WTC11 (cell line): ENCODE results near the gene EXOC1L. TPM values are rescaled to one million over a fixed set of nuclear protein-coding genes. Genes with fewer than 3 reads are reported as not detected.

ENCODE experiments used
- ATAC-seq: fragments of 200-7000 bp; cut with Tn5 transposase; 2 replicates; pipeline ENCODE4 v1.10.0; 2021; ENCODE audit warnings: mild to moderate bottlenecking, moderate library complexity
- CTCF ChIA-PET: fragments of 300-600 bp; sonication (Branson Sonifier 250); formaldehyde crosslinking; loops from one replicate; lab custom pipeline; 2021; ENCODE audit warnings: antibody characterized with exemption; lab: Charles Lee
- POLR2A ChIA-PET: fragments of 350-600 bp; sonication (Branson Sonifier 250); formaldehyde crosslinking; loops from one replicate; lab custom pipeline; 2021; ENCODE audit warnings: antibody characterized with exemption; lab: Charles Lee
- DNase-seq: peaks from one replicate; pipeline ENCODE4 v3.0.0; 2021; ENCODE audit warnings: low spot score
- H3K27ac Mint-ChIP-seq: 2 replicates; pipeline ENCODE4 v1.8.0; 2021; ENCODE audit warnings: mixed read lengths
- H3K27me3 Mint-ChIP-seq: 2 replicates; pipeline ENCODE4 v1.8.0; 2021; ENCODE audit warnings: low read depth, mild to moderate bottlenecking, moderate library complexity, mixed read lengths
- H3K36me3 Mint-ChIP-seq: 2 replicates; pipeline ENCODE4 v1.8.0; 2021; ENCODE audit warnings: mixed read lengths
- H3K4me1 Mint-ChIP-seq: 2 replicates; pipeline ENCODE4 v1.8.0; 2022; ENCODE audit warnings: mixed read lengths
- H3K4me3 Mint-ChIP-seq: 2 replicates; pipeline ENCODE4 v1.8.0; 2021; ENCODE audit warnings: mild to moderate bottlenecking, moderate library complexity, mixed read lengths
- H3K9me3 Mint-ChIP-seq: 2 replicates; pipeline ENCODE4 v1.8.0; 2021; ENCODE audit warnings: mixed read lengths
- ESRRA ChIP-seq: sonication (generic); formaldehyde crosslinking; IDR thresholded peaks from 2 replicates; pipeline ENCODE4 v1.8.1; 2022; ENCODE audit warnings: mild to moderate bottlenecking, missing genetic modification reagents, borderline replicate concordance
- ETV6 ChIP-seq: sonication (generic); formaldehyde crosslinking; IDR thresholded peaks from 2 replicates; pipeline ENCODE4 v1.8.1; 2022; ENCODE audit warnings: mild to moderate bottlenecking, missing genetic modification reagents
- GTF2I ChIP-seq: fragments of 250-450 bp; sonication (Bioruptor Pico); conservative IDR thresholded peaks from 2 replicates; pipeline ENCODE4 v1.4.0; 2021; ENCODE audit warnings: mild to moderate bottlenecking
- JUN ChIP-seq: sonication (generic); formaldehyde crosslinking; IDR thresholded peaks from 2 replicates; pipeline ENCODE4 v1.8.0; 2023; ENCODE audit warnings: mild to moderate bottlenecking, missing genetic modification reagents
- TEAD4 ChIP-seq: sonication (generic); formaldehyde crosslinking; IDR thresholded peaks from 2 replicates; pipeline ENCODE4 v1.8.0; 2022; ENCODE audit warnings: mild to moderate bottlenecking, missing genetic modification reagents
- TP53 ChIP-seq: sonication (generic); formaldehyde crosslinking; IDR thresholded peaks from 2 replicates; pipeline ENCODE4 v1.8.1; 2023; ENCODE audit warnings: mild to moderate bottlenecking, missing genetic modification reagents
- ZNF219 ChIP-seq: sonication (generic); formaldehyde crosslinking; IDR thresholded peaks from 2 replicates; pipeline ENCODE4 v1.8.0; 2023; ENCODE audit warnings: missing genetic modification reagents, mild to moderate bottlenecking, borderline replicate concordance
- total RNA-seq: library from RNA; stranded (reverse); gene quantifications from 3 replicates; pipeline ENCODE4 v1.2.3, GENCODE V29; 2021
- TF ChIP-seq, protein P1 (sequence below): sonication (generic); formaldehyde crosslinking; IDR thresholded peaks from 2 replicates; pipeline ENCODE4 v1.8.1; 2023; ENCODE audit warnings: mild to moderate bottlenecking, moderate library complexity, missing genetic modification reagents
- TF ChIP-seq, protein P2 (sequence below): sonication (generic); formaldehyde crosslinking; IDR thresholded peaks from 2 replicates; pipeline ENCODE4 v1.8.0; 2023; ENCODE audit warnings: missing genetic modification reagents, mild to moderate bottlenecking, borderline replicate concordance
- TF ChIP-seq, protein P3 (sequence below): fragments of 250-450 bp; sonication (Bioruptor Pico); IDR thresholded peaks from 2 replicates; pipeline ENCODE4 v1.9.0; 2021; ENCODE audit warnings: mild to moderate bottlenecking
- TF ChIP-seq, protein P4 (sequence below): sonication (generic); formaldehyde crosslinking; IDR thresholded peaks from 2 replicates; pipeline ENCODE4 v1.8.1; 2023; ENCODE audit warnings: mild to moderate bottlenecking, missing genetic modification reagents, moderate library complexity

The EXOC1L gene
- total RNA-seq, 1 experiment from 2014 or later = not detected

DNA sequence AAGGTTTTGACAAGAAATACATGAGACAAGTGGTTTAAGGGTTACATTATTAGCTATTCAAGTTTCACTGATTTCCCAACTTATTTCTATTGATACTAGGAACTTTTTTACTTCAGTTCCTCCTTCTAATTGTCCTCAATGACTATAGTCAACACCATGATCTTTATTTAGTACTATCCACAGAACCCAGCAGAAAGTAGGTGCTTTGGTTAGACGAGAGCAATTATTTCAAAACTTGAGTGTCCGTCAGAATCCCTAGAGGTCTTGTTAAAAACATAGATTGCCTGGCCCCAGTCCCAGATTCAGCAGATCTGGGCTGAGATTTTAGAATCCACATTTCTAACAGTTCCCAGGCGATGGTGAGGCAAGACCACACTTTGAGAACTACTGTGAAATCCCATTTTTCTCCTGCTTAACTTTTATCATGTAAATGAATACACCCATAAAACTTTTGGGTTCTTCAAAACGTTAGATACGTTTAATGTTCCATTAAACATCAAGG is 51.8 kb downstream of the EXOC1L start (continued):
- TF ChIP-seq, protein P1, sequence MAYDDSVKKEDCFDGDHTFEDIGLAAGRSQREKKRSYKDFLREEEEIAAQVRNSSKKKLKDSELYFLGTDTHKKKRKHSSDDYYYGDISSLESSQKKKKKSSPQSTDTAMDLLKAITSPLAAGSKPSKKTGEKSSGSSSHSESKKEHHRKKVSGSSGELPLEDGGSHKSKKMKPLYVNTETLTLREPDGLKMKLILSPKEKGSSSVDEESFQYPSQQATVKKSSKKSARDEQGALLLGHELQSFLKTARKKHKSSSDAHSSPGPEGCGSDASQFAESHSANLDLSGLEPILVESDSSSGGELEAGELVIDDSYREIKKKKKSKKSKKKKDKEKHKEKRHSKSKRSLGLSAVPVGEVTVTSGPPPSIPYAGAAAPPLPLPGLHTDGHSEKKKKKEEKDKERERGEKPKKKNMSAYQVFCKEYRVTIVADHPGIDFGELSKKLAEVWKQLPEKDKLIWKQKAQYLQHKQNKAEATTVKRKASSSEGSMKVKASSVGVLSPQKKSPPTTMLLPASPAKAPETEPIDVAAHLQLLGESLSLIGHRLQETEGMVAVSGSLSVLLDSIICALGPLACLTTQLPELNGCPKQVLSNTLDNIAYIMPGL = no peak
- TF ChIP-seq, protein P2, sequence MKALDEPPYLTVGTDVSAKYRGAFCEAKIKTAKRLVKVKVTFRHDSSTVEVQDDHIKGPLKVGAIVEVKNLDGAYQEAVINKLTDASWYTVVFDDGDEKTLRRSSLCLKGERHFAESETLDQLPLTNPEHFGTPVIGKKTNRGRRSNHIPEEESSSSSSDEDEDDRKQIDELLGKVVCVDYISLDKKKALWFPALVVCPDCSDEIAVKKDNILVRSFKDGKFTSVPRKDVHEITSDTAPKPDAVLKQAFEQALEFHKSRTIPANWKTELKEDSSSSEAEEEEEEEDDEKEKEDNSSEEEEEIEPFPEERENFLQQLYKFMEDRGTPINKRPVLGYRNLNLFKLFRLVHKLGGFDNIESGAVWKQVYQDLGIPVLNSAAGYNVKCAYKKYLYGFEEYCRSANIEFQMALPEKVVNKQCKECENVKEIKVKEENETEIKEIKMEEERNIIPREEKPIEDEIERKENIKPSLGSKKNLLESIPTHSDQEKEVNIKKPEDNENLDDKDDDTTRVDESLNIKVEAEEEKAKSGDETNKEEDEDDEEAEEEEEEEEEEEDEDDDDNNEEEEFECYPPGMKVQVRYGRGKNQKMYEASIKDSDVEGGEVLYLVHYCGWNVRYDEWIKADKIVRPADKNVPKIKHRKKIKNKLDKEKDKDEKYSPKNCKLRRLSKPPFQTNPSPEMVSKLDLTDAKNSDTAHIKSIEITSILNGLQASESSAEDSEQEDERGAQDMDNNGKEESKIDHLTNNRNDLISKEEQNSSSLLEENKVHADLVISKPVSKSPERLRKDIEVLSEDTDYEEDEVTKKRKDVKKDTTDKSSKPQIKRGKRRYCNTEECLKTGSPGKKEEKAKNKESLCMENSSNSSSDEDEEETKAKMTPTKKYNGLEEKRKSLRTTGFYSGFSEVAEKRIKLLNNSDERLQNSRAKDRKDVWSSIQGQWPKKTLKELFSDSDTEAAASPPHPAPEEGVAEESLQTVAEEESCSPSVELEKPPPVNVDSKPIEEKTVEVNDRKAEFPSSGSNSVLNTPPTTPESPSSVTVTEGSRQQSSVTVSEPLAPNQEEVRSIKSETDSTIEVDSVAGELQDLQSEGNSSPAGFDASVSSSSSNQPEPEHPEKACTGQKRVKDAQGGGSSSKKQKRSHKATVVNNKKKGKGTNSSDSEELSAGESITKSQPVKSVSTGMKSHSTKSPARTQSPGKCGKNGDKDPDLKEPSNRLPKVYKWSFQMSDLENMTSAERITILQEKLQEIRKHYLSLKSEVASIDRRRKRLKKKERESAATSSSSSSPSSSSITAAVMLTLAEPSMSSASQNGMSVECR (CRISPR knock-in tag) = no peak
- TF ChIP-seq, protein P3, sequence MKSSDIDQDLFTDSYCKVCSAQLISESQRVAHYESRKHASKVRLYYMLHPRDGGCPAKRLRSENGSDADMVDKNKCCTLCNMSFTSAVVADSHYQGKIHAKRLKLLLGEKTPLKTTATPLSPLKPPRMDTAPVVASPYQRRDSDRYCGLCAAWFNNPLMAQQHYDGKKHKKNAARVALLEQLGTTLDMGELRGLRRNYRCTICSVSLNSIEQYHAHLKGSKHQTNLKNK (CRISPR knock-in tag) = no peak
- TF ChIP-seq GTF2I (no peak), ETV6 (CRISPR knock-in tag) (no peak), ZNF219 (CRISPR knock-in tag) (no peak), ESRRA (CRISPR knock-in tag) (no peak)
- TF ChIP-seq, protein P4, sequence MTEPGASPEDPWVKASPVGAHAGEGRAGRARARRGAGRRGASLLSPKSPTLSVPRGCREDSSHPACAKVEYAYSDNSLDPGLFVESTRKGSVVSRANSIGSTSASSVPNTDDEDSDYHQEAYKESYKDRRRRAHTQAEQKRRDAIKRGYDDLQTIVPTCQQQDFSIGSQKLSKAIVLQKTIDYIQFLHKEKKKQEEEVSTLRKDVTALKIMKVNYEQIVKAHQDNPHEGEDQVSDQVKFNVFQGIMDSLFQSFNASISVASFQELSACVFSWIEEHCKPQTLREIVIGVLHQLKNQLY = no peak
- TF ChIP-seq, all 79 proteins: peak for 0

DNA sequence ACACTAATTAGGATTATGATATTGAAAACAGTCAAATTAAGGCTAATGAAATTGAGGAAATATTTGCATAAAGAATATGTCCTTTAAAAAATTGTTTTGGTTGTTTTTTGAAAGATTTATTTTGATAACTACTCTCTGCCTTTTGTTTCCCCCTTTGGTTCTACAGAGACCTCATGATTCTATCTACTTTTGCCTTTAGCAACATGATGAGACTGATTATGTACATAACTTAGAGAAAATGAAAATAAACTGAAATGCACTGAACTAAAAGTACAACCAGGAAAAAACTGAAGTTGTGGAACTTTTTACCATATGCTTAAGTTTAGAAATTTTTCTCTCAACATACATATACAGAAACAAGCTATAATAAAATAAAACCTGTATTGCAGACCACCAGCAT is 55.2 kb downstream of the EXOC1L start:
- ATAC-seq (no peak), DNase-seq (no peak)
- TF ChIP-seq, protein P3 (CRISPR knock-in tag) = no peak
- TF ChIP-seq TP53 (CRISPR knock-in tag) (no peak), JUN (CRISPR knock-in tag) (no peak), TEAD4 (CRISPR knock-in tag) (no peak), ETV6 (CRISPR knock-in tag) (no peak)
- TF ChIP-seq, protein P2 (CRISPR knock-in tag) = no peak
- peaks cover 12% of the 10 kb centered on the region for H3K36me3 Mint-ChIP-seq
- H3K4me3 Mint-ChIP-seq = no peak overlapping the region
- ChIA-PET CTCF (no interaction called here), POLR2A (no interaction called here)
- H3K27me3 Mint-ChIP-seq = no peaks in the 10 kb centered on the region
- H3K27ac Mint-ChIP-seq = no peak overlapping the region
- H3K9me3 Mint-ChIP-seq = no peaks in the 10 kb centered on the region
- no peaks in the 10 kb centered on the region for H3K4me1 Mint-ChIP-seq
